Measurements from ENCODE around the gene PAN2. TPM values are rescaled to one million over a fixed set of nuclear protein-coding genes. Genes with fewer than 3 reads are reported as not detected.

PAN2 gene
- 10 to 100 TPM; 61.8 to 63.7 TPM for total RNA-seq

GRCh38 chr12:56333679-56334489 is at the start of gene PAN2:
Gene PAN2, minus strand, starts transcription at chr12:56334000. Its CDS starts 906 bp downstream, at chr12:56333094.
- ChIA-PET POLR2A (interaction anchor here (0.5 to 4.9 kb wide), 12 partner anchors 13 to 320 kb away, joined by 3 to 34 read pairs (median 4); partner anchors contain the start of genes CNPY2, RNF41, STAT2 and TIMELESS), CTCF (interaction anchor here (1.0 to 4.2 kb wide), 5 partner anchors 8 to 130 kb away, joined by 3 to 21 read pairs (median 7); partner anchors contain the start of genes CNPY2 and STAT2)
- Mint-ChIP-seq H3K4me1 (ENCODE audit: low read depth) (peaks cover 45% of the 10 kb centered on the region), H3K9me3 (ENCODE audit: insufficient read depth) (no peaks in the 10 kb centered on the region), H3K36me3 (ENCODE audit: low read depth) (peaks cover 12% of the 10 kb centered on the region), H3K27me3 (ENCODE audit: low read depth) (no peaks in the 10 kb centered on the region), H3K27ac (peak within 1 kb of the TSS; percentile 99), H3K4me3 (peak within 1 kb of the TSS; percentile 96)
- ATAC-seq (peak; percentile 94), DNase-seq (peak; percentile 97)

- no peak overlapping the region for H3K27ac Mint-ChIP-seq
- DNase-seq: no peak
- H3K9me3 Mint-ChIP-seq (ENCODE audit: insufficient read depth): no peaks in the 10 kb centered on the region
- CTCF ChIA-PET: interaction anchor here (0.9 kb wide), 1 partner anchor 81 kb away, joined by 3 read pairs; no protein-coding TSS in a partner anchor
- peaks cover 2% of the 10 kb centered on the region for H3K27me3 Mint-ChIP-seq (ENCODE audit: low read depth)
- no peaks in the 10 kb centered on the region for H3K4me1 Mint-ChIP-seq (ENCODE audit: low read depth)
- POLR2A ChIA-PET: no interaction called here
- ATAC-seq: no peak
- H3K36me3 Mint-ChIP-seq (ENCODE audit: low read depth): no peaks in the 10 kb centered on the region
- H3K4me3 Mint-ChIP-seq: no peak overlapping the region
These were observed 48.8 kb upstream of the PAN2 start for GRCh38 chr12:56382611-56383010.

- ATAC-seq (no peak), DNase-seq (no peak)
- POLR2A ChIA-PET: no interaction called here
- Mint-ChIP-seq H3K4me1 (ENCODE audit: low read depth) (no peaks in the 10 kb centered on the region), H3K36me3 (ENCODE audit: low read depth) (no peaks in the 10 kb centered on the region), H3K9me3 (ENCODE audit: insufficient read depth) (no peaks in the 10 kb centered on the region), H3K27me3 (ENCODE audit: low read depth) (no peaks in the 10 kb centered on the region), H3K27ac (no peak overlapping the region), H3K4me3 (no peak overlapping the region)
- CTCF ChIA-PET: interaction anchor here (1.0 kb wide), 1 partner anchor 16 kb away, joined by 5 read pairs; no protein-coding TSS in a partner anchor
These were observed 44.2 kb upstream of the PAN2 start for GRCh38 chr12:56377989-56378316.

- Mint-ChIP-seq H3K36me3 (ENCODE audit: low read depth) (no peaks in the 10 kb centered on the region), H3K4me3 (no peak overlapping the region), H3K27me3 (ENCODE audit: low read depth) (peaks cover 3% of the 10 kb centered on the region), H3K4me1 (ENCODE audit: low read depth) (no peaks in the 10 kb centered on the region), H3K27ac (no peak overlapping the region), H3K9me3 (ENCODE audit: insufficient read depth) (no peaks in the 10 kb centered on the region)
- ChIA-PET CTCF (interaction anchor here (1.0 to 1.2 kb wide), 2 partner anchors 15 to 16 kb away, joined by 3 to 5 read pairs; no protein-coding TSS in a partner anchor), POLR2A (no interaction called here)
- DNase-seq (no peak), ATAC-seq (no peak)
These were observed 43.6 kb upstream of the PAN2 start for GRCh38 chr12:56377310-56377988.

- ATAC-seq (no peak), DNase-seq (no peak)
- H3K9me3 Mint-ChIP-seq (ENCODE audit: insufficient read depth): peaks cover 3% of the 10 kb centered on the region
- no peak overlapping the region for H3K4me3 Mint-ChIP-seq
- ChIA-PET POLR2A (no interaction called here), CTCF (interaction anchor here (1.2 kb wide), 1 partner anchor 14 kb away, joined by 3 read pairs; no protein-coding TSS in a partner anchor)
- peaks cover 9% of the 10 kb centered on the region for H3K27me3 Mint-ChIP-seq (ENCODE audit: low read depth)
- no peak overlapping the region for H3K27ac Mint-ChIP-seq
- no peaks in the 10 kb centered on the region for H3K4me1 Mint-ChIP-seq (ENCODE audit: low read depth)
- no peaks in the 10 kb centered on the region for H3K36me3 Mint-ChIP-seq (ENCODE audit: low read depth)
These were observed 42.0 kb upstream of the PAN2 start for GRCh38 chr12:56375598-56376434.

GRCh38 chr12:56374726-56375597 is 41.2 kb upstream of the PAN2 start:
- H3K27ac Mint-ChIP-seq: no peak overlapping the region
- H3K36me3 Mint-ChIP-seq (ENCODE audit: low read depth): no peaks in the 10 kb centered on the region
- H3K27me3 Mint-ChIP-seq (ENCODE audit: low read depth): peaks cover 9% of the 10 kb centered on the region
- POLR2A ChIA-PET: no interaction called here
- CTCF ChIA-PET: no interaction called here
- peaks cover 3% of the 10 kb centered on the region for H3K9me3 Mint-ChIP-seq (ENCODE audit: insufficient read depth)
- H3K4me1 Mint-ChIP-seq (ENCODE audit: low read depth): no peaks in the 10 kb centered on the region
- ATAC-seq (no peak), DNase-seq (no peak)
- H3K4me3 Mint-ChIP-seq: no peak overlapping the region

GRCh38 chr12:56373515-56373914 is 39.7 kb upstream of the PAN2 start:
- H3K9me3 Mint-ChIP-seq (ENCODE audit: insufficient read depth): peaks cover 3% of the 10 kb centered on the region
- H3K36me3 Mint-ChIP-seq (ENCODE audit: low read depth): no peaks in the 10 kb centered on the region
- no peaks in the 10 kb centered on the region for H3K4me1 Mint-ChIP-seq (ENCODE audit: low read depth)
- DNase-seq (no peak), ATAC-seq (no peak)
- CTCF ChIA-PET: no interaction called here
- peaks cover 9% of the 10 kb centered on the region for H3K27me3 Mint-ChIP-seq (ENCODE audit: low read depth)
- POLR2A ChIA-PET: interaction anchor here (1.3 kb wide), 1 partner anchor 13 kb away, joined by 6 read pairs; the partner anchor contains the start of gene STAT2
- no peak overlapping the region for H3K27ac Mint-ChIP-seq
- H3K4me3 Mint-ChIP-seq: no peak overlapping the region

GRCh38 chr12:56366948-56367347 is 33.1 kb upstream of the PAN2 start:
- ATAC-seq: no peak
- CTCF ChIA-PET: no interaction called here
- H3K4me1 Mint-ChIP-seq (ENCODE audit: low read depth): no peaks in the 10 kb centered on the region

GRCh38 chr12:56362130-56363059 is 28.6 kb upstream of the PAN2 start, which contains the start of gene APOF:
Gene APOF, minus strand, starts transcription at chr12:56362857. Its CDS starts 112 bp downstream, at chr12:56362745.
- CTCF ChIA-PET: interaction anchor here (0.9 to 5.4 kb wide), 5 partner anchors 14 to 624 kb away, joined by 3 to 62 read pairs (median 5); no protein-coding TSS in a partner anchor
- POLR2A ChIA-PET: interaction anchor here (2.6 to 5.0 kb wide), 2 partner anchors 24 to 87 kb away, joined by 27 to 60 read pairs; partner anchors contain the start of genes IL23A and TIMELESS
- H3K36me3 Mint-ChIP-seq (ENCODE audit: low read depth): peaks cover 17% of the 10 kb centered on the region
- no peak within 1 kb of the TSS for H3K27ac Mint-ChIP-seq
- DNase-seq: no peak
- ATAC-seq: no peak
- peak within 1 kb of the TSS; percentile 93 for H3K4me3 Mint-ChIP-seq
- no peaks in the 10 kb centered on the region for H3K9me3 Mint-ChIP-seq (ENCODE audit: insufficient read depth)
- no peaks in the 10 kb centered on the region for H3K27me3 Mint-ChIP-seq (ENCODE audit: low read depth)
- peaks cover 19% of the 10 kb centered on the region for H3K4me1 Mint-ChIP-seq (ENCODE audit: low read depth)

More at GRCh38 chr12:56366948-56367347, 33.1 kb upstream of the PAN2 start:
- Mint-ChIP-seq H3K27ac (no peak overlapping the region), H3K4me3 (no peak overlapping the region), H3K9me3 (ENCODE audit: insufficient read depth) (peaks cover 3% of the 10 kb centered on the region), H3K36me3 (ENCODE audit: low read depth) (no peaks in the 10 kb centered on the region), H3K27me3 (ENCODE audit: low read depth) (peaks cover 6% of the 10 kb centered on the region)
- POLR2A ChIA-PET: no interaction called here
- DNase-seq: no peak
